ENCODE results near the gene IGF2BP3.

The IGF2BP3 gene

GRCh38 chr7:23419160-23419559 is 51.1 kb downstream of the IGF2BP3 start (continued):
- TF ChIP-seq, protein P1, sequence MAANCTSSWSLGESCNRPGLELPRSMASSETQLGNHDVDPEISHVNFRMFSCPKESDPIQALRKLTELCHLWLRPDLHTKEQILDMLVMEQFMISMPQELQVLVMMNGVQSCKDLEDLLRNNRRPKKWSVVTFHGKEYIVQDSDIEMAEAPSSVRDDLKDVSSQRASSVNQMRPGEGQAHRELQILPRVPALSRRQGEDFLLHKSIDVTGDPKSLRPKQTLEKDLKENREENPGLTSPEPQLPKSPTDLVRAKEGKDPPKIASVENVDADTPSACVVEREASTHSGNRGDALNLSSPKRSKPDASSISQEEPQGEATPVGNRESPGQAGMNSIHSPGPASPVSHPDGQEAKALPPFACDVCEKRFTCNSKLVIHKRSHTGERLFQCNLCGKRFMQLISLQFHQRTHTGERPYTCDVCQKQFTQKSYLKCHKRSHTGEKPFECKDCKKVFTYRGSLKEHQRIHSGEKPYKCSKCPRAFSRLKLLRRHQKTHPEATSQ (tag by site-specific recombination; IDR thresholded peaks at IDR 0.05): no peak
- TF ChIP-seq SCRT1 (tag by site-specific recombination; IDR thresholded peaks at IDR 0.05; ENCODE audit: borderline replicate concordance): no peak
- TF ChIP-seq IKZF3 (tag by site-specific recombination; IDR thresholded peaks at IDR 0.05): 0 out of 2 replicates have a peak, but pooled peaks have one; percentile 44
- no peak for TF ChIP-seq ZNF423 (tag by site-specific recombination; IDR thresholded peaks at IDR 0.05)
- 0 out of 2 replicates have a peak, but pooled peaks have one; percentile 19 for TF ChIP-seq WT1 (tag by site-specific recombination; IDR thresholded peaks at IDR 0.05)
- TF ChIP-seq ZBTB17 (tag by site-specific recombination; IDR thresholded peaks at IDR 0.05): 0 out of 2 replicates have a peak, but pooled peaks have one; percentile 10
- TF ChIP-seq ZNF394 (tag by site-specific recombination; IDR thresholded peaks at IDR 0.05; ENCODE audit: borderline replicate concordance): no peak
- no peak for TF ChIP-seq ZNF341 (tag by site-specific recombination; IDR thresholded peaks at IDR 0.05; ENCODE audit: low read depth)
- peak; percentile 51; the same call in 1 of the 2 replicates for TF ChIP-seq OSR2 (tag by site-specific recombination; IDR thresholded peaks at IDR 0.05)
- TF ChIP-seq ZNF596 (tag by site-specific recombination; IDR thresholded peaks at IDR 0.05): no peak
- TF ChIP-seq GLI2 (tag by site-specific recombination; IDR thresholded peaks at IDR 0.05; ENCODE audit: borderline replicate concordance, low read depth): no peak
- TF ChIP-seq, protein P2, sequence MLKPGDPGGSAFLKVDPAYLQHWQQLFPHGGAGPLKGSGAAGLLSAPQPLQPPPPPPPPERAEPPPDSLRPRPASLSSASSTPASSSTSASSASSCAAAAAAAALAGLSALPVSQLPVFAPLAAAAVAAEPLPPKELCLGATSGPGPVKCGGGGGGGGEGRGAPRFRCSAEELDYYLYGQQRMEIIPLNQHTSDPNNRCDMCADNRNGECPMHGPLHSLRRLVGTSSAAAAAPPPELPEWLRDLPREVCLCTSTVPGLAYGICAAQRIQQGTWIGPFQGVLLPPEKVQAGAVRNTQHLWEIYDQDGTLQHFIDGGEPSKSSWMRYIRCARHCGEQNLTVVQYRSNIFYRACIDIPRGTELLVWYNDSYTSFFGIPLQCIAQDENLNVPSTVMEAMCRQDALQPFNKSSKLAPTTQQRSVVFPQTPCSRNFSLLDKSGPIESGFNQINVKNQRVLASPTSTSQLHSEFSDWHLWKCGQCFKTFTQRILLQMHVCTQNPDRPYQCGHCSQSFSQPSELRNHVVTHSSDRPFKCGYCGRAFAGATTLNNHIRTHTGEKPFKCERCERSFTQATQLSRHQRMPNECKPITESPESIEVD (tag by site-specific recombination; IDR thresholded peaks at IDR 0.05): peak; percentile 81
- TF ChIP-seq ZBTB8A (tag by site-specific recombination; IDR thresholded peaks at IDR 0.05): no peak
- peak; percentile 53 for TF ChIP-seq ZNF366 (tag by site-specific recombination; conservative IDR thresholded peaks at IDR 0.05)
- no peak for TF ChIP-seq ZNF549 (tag by site-specific recombination; IDR thresholded peaks at IDR 0.05)
- no peak for TF ChIP-seq RBAK (tag by site-specific recombination; IDR thresholded peaks at IDR 0.05)
- TF ChIP-seq CTCF (tag by site-specific recombination; IDR thresholded peaks at IDR 0.05): no peak
- no peak for TF ChIP-seq ZBTB20 (tag by site-specific recombination; IDR thresholded peaks at IDR 0.05)
- TF ChIP-seq ZNF664 (tag by site-specific recombination; IDR thresholded peaks at IDR 0.05): no peak
- TF ChIP-seq HOXA7 (CRISPR knock-in tag; IDR thresholded peaks at IDR 0.05; ENCODE audit: borderline replicate concordance): no peak
- no peak for TF ChIP-seq ZNF140 (tag by site-specific recombination; IDR thresholded peaks at IDR 0.05)
- no peak for TF ChIP-seq SP2 (tag by site-specific recombination; IDR thresholded peaks at IDR 0.05)
- no peak for TF ChIP-seq ZNF560 (tag by site-specific recombination; IDR thresholded peaks at IDR 0.05; ENCODE audit: borderline replicate concordance)
- TF ChIP-seq SCRT2 (tag by site-specific recombination; IDR thresholded peaks at IDR 0.05): peak; percentile 79
- TF ChIP-seq ZFP69B (tag by site-specific recombination; IDR thresholded peaks at IDR 0.05): no peak
- TF ChIP-seq BCL11B (tag by site-specific recombination; IDR thresholded peaks at IDR 0.05; ENCODE audit: low read depth): no peak
- TF ChIP-seq, protein P3, sequence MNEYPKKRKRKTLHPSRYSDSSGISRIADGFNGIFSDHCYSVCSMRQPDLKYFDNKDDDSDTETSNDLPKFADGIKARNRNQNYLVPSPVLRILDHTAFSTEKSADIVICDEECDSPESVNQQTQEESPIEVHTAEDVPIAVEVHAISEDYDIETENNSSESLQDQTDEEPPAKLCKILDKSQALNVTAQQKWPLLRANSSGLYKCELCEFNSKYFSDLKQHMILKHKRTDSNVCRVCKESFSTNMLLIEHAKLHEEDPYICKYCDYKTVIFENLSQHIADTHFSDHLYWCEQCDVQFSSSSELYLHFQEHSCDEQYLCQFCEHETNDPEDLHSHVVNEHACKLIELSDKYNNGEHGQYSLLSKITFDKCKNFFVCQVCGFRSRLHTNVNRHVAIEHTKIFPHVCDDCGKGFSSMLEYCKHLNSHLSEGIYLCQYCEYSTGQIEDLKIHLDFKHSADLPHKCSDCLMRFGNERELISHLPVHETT (tag by site-specific recombination; IDR thresholded peaks at IDR 0.05): no peak
- TF ChIP-seq ZNF221 (tag by site-specific recombination; IDR thresholded peaks at IDR 0.05; ENCODE audit: borderline replicate concordance): no peak
- no peak for TF ChIP-seq ZNF555 (tag by site-specific recombination; conservative IDR thresholded peaks at IDR 0.05)
- no peak for TF ChIP-seq ZNF600 (tag by site-specific recombination; IDR thresholded peaks at IDR 0.05)
- no peak for TF ChIP-seq ZNF10 (tag by site-specific recombination; IDR thresholded peaks at IDR 0.05)
- TF ChIP-seq ZNF239 (tag by site-specific recombination; IDR thresholded peaks at IDR 0.05): no peak
- TF ChIP-seq ZNF521 (tag by site-specific recombination; IDR thresholded peaks at IDR 0.05): no peak
- TF ChIP-seq ZNF701 (tag by site-specific recombination; IDR thresholded peaks at IDR 0.05): no peak
- TF ChIP-seq ZNF23 (tag by site-specific recombination; IDR thresholded peaks at IDR 0.05; ENCODE audit: borderline replicate concordance): no peak
- TF ChIP-seq ZNF302 (tag by site-specific recombination; IDR thresholded peaks at IDR 0.05; ENCODE audit: low read depth): no peak
- no peak for TF ChIP-seq ZNF146 (tag by site-specific recombination; IDR thresholded peaks at IDR 0.05)
- no peak for TF ChIP-seq ZNF16 (tag by site-specific recombination; IDR thresholded peaks at IDR 0.05; ENCODE audit: low read depth)

All from HEK293 (cell line).